Measurements from ENCODE around the gene SDC1.

GRCh38 chr2:20175267-20175666 lies 49.7 kb downstream of the SDC1 start:
- TF ChIP-seq POLR2A (IDR thresholded peaks at IDR 0.05), result no peak
- no peak for TF ChIP-seq CTCF (IDR thresholded peaks at IDR 0.05)
